ENCODE results near the gene SLC12A4.

SLC12A4 gene

DNA sequence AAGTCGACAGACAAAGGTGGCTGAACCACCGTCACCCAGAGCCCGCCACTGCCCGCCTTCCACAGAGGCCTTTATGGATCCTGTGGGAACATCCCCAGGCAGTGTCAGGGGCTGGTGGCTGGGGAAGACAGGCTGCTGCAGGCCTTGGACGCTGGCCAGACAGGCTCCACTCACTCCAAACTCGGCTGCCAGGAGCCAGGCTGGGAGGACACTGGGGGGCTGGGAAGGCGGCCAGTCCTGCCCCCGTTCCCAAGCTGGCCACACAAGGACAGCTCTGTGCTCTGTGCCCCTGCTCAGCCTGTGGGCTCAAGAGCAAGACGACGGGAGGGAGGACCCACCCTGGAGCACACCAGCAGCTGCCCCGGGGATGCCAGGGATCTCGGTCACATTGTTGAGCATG, 17.0 kb downstream of the SLC12A4 start:
- no peak overlapping the region for H3K27ac ChIP-seq (replicated peaks)
- H3K4me3 ChIP-seq (replicated peaks; ENCODE audit: insufficient read depth, low read length) = no peak overlapping the region
- no peaks in the 10 kb centered on the region for H3K27me3 ChIP-seq (ENCODE audit: insufficient read depth, poor library complexity, severe bottlenecking)
- TF ChIP-seq POLR2AphosphoS5 (IDR thresholded peaks at IDR 0.05; ENCODE audit: low read depth) (no peak), SPI1 (IDR thresholded peaks at IDR 0.05; ENCODE audit: borderline replicate concordance, low read depth) (no peak)
- DNase-seq (ENCODE audit: low read depth in 1 of 2, low spot score in 1 of 2) = no peak

DNA sequence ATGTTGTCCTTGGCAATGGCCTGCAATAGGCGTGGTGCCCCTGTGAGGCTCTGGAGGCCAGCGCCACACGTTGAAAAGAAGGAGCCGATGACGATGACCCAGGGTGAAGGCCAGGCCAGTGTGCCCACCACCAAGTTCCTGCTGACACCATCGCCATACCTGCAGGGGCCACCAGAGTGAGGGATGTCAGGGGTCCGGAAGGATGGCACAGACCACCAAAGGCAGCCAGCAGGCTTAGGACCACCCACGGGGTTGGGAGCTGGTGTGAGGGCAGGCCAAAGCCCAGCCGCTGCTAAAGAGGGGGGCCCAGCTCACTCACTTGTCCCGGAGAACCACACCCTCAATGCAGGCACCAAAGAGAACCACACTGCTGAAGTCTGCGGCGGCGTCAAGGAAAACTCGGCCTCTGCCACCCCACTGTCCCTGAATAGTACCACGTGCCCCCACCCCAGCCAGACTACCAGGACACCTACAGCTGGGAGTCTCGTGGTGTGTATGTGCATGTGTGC, 18.0 kb downstream of the SLC12A4 start:
- DNase-seq (ENCODE audit: low read depth in 1 of 2, low spot score in 1 of 2) = no peak
- Histone ChIP-seq H3K27ac (replicated peaks) (no peak overlapping the region), H3K27me3 (ENCODE audit: insufficient read depth, poor library complexity, severe bottlenecking) (no peaks in the 10 kb centered on the region), H3K4me3 (replicated peaks; ENCODE audit: insufficient read depth, low read length) (no peak overlapping the region)
- no peak for TF ChIP-seq SPI1 (IDR thresholded peaks at IDR 0.05; ENCODE audit: borderline replicate concordance, low read depth)
- TF ChIP-seq POLR2AphosphoS5 (IDR thresholded peaks at IDR 0.05; ENCODE audit: low read depth) = no peak
- TF ChIP-seq, protein P1, sequence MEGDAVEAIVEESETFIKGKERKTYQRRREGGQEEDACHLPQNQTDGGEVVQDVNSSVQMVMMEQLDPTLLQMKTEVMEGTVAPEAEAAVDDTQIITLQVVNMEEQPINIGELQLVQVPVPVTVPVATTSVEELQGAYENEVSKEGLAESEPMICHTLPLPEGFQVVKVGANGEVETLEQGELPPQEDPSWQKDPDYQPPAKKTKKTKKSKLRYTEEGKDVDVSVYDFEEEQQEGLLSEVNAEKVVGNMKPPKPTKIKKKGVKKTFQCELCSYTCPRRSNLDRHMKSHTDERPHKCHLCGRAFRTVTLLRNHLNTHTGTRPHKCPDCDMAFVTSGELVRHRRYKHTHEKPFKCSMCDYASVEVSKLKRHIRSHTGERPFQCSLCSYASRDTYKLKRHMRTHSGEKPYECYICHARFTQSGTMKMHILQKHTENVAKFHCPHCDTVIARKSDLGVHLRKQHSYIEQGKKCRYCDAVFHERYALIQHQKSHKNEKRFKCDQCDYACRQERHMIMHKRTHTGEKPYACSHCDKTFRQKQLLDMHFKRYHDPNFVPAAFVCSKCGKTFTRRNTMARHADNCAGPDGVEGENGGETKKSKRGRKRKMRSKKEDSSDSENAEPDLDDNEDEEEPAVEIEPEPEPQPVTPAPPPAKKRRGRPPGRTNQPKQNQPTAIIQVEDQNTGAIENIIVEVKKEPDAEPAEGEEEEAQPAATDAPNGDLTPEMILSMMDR (IDR thresholded peaks at IDR 0.05; ENCODE audit: insufficient read depth, low read length) = no peak
- TF ChIP-seq, protein P2, sequence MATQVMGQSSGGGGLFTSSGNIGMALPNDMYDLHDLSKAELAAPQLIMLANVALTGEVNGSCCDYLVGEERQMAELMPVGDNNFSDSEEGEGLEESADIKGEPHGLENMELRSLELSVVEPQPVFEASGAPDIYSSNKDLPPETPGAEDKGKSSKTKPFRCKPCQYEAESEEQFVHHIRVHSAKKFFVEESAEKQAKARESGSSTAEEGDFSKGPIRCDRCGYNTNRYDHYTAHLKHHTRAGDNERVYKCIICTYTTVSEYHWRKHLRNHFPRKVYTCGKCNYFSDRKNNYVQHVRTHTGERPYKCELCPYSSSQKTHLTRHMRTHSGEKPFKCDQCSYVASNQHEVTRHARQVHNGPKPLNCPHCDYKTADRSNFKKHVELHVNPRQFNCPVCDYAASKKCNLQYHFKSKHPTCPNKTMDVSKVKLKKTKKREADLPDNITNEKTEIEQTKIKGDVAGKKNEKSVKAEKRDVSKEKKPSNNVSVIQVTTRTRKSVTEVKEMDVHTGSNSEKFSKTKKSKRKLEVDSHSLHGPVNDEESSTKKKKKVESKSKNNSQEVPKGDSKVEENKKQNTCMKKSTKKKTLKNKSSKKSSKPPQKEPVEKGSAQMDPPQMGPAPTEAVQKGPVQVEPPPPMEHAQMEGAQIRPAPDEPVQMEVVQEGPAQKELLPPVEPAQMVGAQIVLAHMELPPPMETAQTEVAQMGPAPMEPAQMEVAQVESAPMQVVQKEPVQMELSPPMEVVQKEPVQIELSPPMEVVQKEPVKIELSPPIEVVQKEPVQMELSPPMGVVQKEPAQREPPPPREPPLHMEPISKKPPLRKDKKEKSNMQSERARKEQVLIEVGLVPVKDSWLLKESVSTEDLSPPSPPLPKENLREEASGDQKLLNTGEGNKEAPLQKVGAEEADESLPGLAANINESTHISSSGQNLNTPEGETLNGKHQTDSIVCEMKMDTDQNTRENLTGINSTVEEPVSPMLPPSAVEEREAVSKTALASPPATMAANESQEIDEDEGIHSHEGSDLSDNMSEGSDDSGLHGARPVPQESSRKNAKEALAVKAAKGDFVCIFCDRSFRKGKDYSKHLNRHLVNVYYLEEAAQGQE (IDR thresholded peaks at IDR 0.05; ENCODE audit: insufficient replicate concordance, low read depth) = no peak
- no peak for TF ChIP-seq GABPA (IDR thresholded peaks at IDR 0.05; ENCODE audit: low read depth)

DNA sequence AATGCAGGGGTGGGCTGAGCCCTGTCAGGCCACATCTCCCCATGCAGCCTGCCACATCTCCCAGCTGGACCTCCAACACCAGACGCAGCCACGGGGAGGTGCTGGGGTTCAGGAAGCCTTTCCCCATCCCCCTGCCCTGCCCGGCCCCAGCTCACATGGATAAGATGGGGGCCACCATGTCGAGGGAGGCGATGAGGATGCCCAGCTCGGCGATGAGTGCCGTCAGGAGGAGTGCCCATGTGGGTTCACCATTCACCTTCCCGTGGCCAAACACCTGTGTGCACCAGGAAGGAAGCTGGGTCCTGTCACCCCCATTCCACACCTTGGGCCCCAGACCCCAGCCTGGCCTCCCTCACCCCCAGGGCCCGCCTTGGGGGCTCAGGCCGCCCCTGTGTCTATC, 18.8 kb downstream of the SLC12A4 start:
- Histone ChIP-seq H3K27me3 (ENCODE audit: insufficient read depth, poor library complexity, severe bottlenecking) (no peaks in the 10 kb centered on the region), H3K27ac (replicated peaks) (no peak overlapping the region), H3K4me3 (replicated peaks; ENCODE audit: insufficient read depth, low read length) (no peak overlapping the region)
- DNase-seq (ENCODE audit: low read depth in 1 of 2, low spot score in 1 of 2) = no peak
- TF ChIP-seq, protein P2 (IDR thresholded peaks at IDR 0.05; ENCODE audit: insufficient replicate concordance, low read depth) = no peak
- no peak for TF ChIP-seq GABPA (IDR thresholded peaks at IDR 0.05; ENCODE audit: low read depth)
- TF ChIP-seq, protein P1 (IDR thresholded peaks at IDR 0.05; ENCODE audit: insufficient read depth, low read length) = no peak
- no peak for TF ChIP-seq POLR2AphosphoS5 (IDR thresholded peaks at IDR 0.05; ENCODE audit: low read depth)
- no peak for TF ChIP-seq SPI1 (IDR thresholded peaks at IDR 0.05; ENCODE audit: borderline replicate concordance, low read depth)

DNA sequence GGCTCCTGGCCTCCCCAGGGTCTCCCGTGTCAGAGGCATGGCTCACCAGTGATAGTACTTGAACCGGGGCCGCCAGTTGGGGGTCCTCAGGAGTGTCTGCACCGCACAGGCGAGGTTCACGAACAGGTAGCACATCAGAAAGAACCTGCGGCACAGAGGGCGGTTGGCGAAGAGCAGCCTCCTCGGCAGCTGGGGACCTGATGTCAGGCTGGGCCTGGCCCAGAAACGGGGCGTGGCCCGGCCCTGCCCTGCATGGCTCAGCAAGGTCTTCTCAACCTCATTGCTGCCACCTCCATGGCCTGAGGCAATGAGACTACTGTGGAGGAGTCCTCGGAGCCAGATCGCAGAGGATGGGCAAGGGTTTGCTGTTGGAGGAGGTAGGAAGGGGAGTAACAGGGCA, 20.4 kb downstream of the SLC12A4 start:
- no peaks in the 10 kb centered on the region for H3K27me3 ChIP-seq (ENCODE audit: insufficient read depth, poor library complexity, severe bottlenecking)
- DNase-seq (ENCODE audit: low read depth in 1 of 2, low spot score in 1 of 2) = no peak
- H3K4me3 ChIP-seq (replicated peaks; ENCODE audit: insufficient read depth, low read length) = no peak overlapping the region
- H3K27ac ChIP-seq (replicated peaks) = no peak overlapping the region
- TF ChIP-seq, protein P1 (IDR thresholded peaks at IDR 0.05; ENCODE audit: insufficient read depth, low read length) = no peak
- TF ChIP-seq SPI1 (IDR thresholded peaks at IDR 0.05; ENCODE audit: borderline replicate concordance, low read depth) (no peak), POLR2AphosphoS5 (IDR thresholded peaks at IDR 0.05; ENCODE audit: low read depth) (no peak), GABPA (IDR thresholded peaks at IDR 0.05; ENCODE audit: low read depth) (no peak)
- TF ChIP-seq, protein P2 (IDR thresholded peaks at IDR 0.05; ENCODE audit: insufficient replicate concordance, low read depth) = no peak

Measured in HL-60 (cell line).